Measurements from ENCODE around the gene CHRNA9. TPM values are rescaled to one million over a fixed set of nuclear protein-coding genes. Genes with fewer than 3 reads are reported as not detected.

The CHRNA9 gene
- total RNA-seq, 6 experiments from 2014 or later = not detected

- DNase-seq = no peak
- peaks cover 5% of the 10 kb centered on the region for H3K36me3 Mint-ChIP-seq (ENCODE audit: low read depth)
- H3K27ac Mint-ChIP-seq = no peak overlapping the region
- H3K9me3 Mint-ChIP-seq = no peaks in the 10 kb centered on the region
- TF ChIP-seq CTCF (IDR thresholded peaks at IDR 0.05) = no peak
- H3K4me3 Mint-ChIP-seq = no peak overlapping the region
- peaks cover 7% of the 10 kb centered on the region for H3K4me1 Mint-ChIP-seq (ENCODE audit: low read depth)
- H3K27me3 Mint-ChIP-seq (ENCODE audit: insufficient read depth) = peaks cover 14% of the 10 kb centered on the region
Observed at GRCh38 chr4:40306976-40307375, 28.2 kb upstream of the CHRNA9 start.

DNA sequence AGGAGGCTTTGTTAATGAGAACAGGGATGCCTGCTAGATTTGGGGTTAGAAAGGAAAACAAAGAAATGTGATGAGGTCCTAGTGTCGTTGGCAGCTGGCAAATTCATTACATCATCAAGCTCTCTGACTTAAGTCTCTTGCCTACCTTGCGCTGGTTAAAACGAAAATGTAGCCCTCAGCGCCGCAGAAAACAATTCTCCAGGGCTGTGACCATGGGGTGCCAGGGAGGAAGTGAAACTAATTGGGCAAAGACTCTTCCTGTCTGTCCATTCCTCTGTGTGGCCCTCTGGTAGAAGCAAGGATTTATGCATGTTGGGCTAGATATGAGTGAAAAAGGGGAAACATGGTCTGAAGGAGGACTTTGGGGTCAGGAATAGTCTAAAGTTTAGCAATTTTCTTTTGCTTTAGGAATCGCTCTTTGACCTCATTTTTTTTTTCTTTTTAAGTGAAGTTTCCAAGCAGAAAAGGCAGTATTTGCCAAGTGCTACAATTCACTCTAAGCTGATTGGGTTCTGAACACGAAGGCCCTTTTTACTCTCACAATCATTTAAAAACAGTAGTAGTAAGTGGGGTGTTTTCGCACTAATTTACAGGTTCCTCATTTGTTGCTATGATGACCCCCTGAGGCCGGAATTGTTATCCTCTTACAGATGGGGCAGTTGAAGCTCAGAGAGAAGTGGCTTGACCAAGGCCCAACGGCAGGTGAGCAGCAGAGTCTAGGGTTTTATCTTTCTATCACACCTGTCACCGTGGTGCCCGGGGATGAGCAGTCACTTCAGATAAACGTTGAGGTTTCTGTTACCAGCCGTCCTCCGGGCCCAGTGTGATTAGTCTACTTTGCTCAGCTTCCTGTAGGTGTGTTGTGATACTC lies 27.3 kb upstream of the CHRNA9 start:
- H3K27me3 Mint-ChIP-seq (ENCODE audit: insufficient read depth) = peaks cover 12% of the 10 kb centered on the region
- DNase-seq = no peak
- H3K9me3 Mint-ChIP-seq = no peaks in the 10 kb centered on the region
- TF ChIP-seq CTCF (IDR thresholded peaks at IDR 0.05) = no peak
- H3K27ac Mint-ChIP-seq = no peak overlapping the region
- no peak overlapping the region for H3K4me3 Mint-ChIP-seq
- peaks cover 7% of the 10 kb centered on the region for H3K4me1 Mint-ChIP-seq (ENCODE audit: low read depth)
- peaks cover 2% of the 10 kb centered on the region for H3K36me3 Mint-ChIP-seq (ENCODE audit: low read depth)

GRCh38 chr4:40308528-40309122 lies 26.5 kb upstream of the CHRNA9 start:
- peaks cover 12% of the 10 kb centered on the region for H3K27me3 Mint-ChIP-seq (ENCODE audit: insufficient read depth)
- H3K4me3 Mint-ChIP-seq = no peak overlapping the region
- H3K4me1 Mint-ChIP-seq (ENCODE audit: low read depth) = peaks cover 7% of the 10 kb centered on the region
- no peak for DNase-seq
- H3K9me3 Mint-ChIP-seq = no peaks in the 10 kb centered on the region
- H3K36me3 Mint-ChIP-seq (ENCODE audit: low read depth) = no peaks in the 10 kb centered on the region
- TF ChIP-seq CTCF (IDR thresholded peaks at IDR 0.05) = no peak
- H3K27ac Mint-ChIP-seq = no peak overlapping the region

DNA sequence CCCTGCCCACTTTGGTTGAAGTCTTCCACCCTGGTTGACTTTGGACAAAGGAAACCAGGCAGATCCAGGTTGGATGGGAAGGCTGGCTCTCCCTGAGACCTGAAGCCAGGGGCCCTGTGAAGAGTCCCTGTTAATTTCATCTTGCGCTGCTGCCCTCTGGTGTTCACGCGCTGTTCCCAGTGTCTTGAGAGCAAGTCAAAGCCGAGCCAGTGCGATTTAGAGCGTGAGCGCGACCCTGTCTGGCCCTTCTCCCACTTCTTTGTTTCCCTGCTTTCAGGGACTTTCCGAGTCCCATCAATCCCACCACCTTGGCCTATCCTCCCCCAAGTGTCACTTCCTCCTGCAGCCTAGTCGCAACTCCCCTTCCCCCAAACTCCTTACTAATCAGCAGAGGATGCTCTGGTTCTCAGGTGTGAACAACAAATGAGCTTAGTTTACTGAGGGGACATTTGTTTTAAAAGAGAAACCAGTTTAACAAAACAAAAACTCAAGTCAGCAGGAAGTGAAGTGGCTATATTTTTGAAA lies 25.8 kb upstream of the CHRNA9 start:
- no peaks in the 10 kb centered on the region for H3K36me3 Mint-ChIP-seq (ENCODE audit: low read depth)
- peaks cover 7% of the 10 kb centered on the region for H3K4me1 Mint-ChIP-seq (ENCODE audit: low read depth)
- H3K27ac Mint-ChIP-seq = peak overlapping the region; percentile 23; the same call in 1 of the 2 replicates
- no peaks in the 10 kb centered on the region for H3K9me3 Mint-ChIP-seq
- H3K27me3 Mint-ChIP-seq (ENCODE audit: insufficient read depth) = peaks cover 12% of the 10 kb centered on the region
- peak; percentile 95 for TF ChIP-seq CTCF (IDR thresholded peaks at IDR 0.05)
- peak; percentile 67 for DNase-seq
- H3K4me3 Mint-ChIP-seq = peak overlapping the region; percentile 80

- peaks cover 7% of the 10 kb centered on the region for H3K27me3 Mint-ChIP-seq (ENCODE audit: insufficient read depth)
- H3K36me3 Mint-ChIP-seq (ENCODE audit: low read depth) = no peaks in the 10 kb centered on the region
- TF ChIP-seq CTCF (IDR thresholded peaks at IDR 0.05) = no peak
- DNase-seq = no peak
- H3K4me1 Mint-ChIP-seq (ENCODE audit: low read depth) = peaks cover 10% of the 10 kb centered on the region
- H3K9me3 Mint-ChIP-seq = no peaks in the 10 kb centered on the region
- H3K27ac Mint-ChIP-seq = no peak overlapping the region
- H3K4me3 Mint-ChIP-seq = no peak overlapping the region
Observed at GRCh38 chr4:40310225-40310624, 24.9 kb upstream of the CHRNA9 start.

Data from HFFc6 (cell line).